ENCODE data around the gene BLID.

Gene BLID

DNA sequence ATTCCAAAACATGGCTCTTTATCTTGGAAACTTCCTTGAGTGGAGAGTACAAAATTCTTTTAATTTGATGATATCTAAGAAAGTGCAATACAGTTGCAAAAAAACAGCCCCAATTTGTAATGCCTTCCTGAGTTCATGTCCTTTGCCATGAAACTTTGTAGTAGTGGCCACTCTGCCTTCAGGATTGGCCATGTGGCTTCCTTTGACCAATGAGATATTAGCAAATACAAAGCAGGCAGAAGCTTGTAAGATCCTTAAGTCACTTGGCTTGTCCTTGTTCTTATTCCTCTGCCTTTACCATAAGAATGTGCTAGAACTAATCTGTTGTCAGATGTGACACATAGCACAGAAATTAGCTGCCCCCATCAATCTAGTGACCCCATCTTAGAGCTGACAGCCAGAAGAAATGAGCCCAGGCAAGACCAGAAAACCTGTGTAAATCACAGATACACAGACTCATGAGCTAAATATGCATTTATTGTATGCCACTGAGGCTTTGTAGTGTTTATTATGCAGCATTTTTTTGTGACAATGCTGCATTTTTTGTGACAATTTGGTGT, 29.8 kb upstream of the BLID start:
- Mint-ChIP-seq H3K4me1 (no peaks in the 10 kb centered on the region), H3K27me3 (ENCODE audit: low read depth, poor library complexity) (peaks cover 4% of the 10 kb centered on the region), H3K9me3 (no peaks in the 10 kb centered on the region), H3K4me3 (no peak overlapping the region), H3K36me3 (ENCODE audit: low read depth) (no peaks in the 10 kb centered on the region), H3K27ac (no peak overlapping the region)
- TF ChIP-seq, protein P1, sequence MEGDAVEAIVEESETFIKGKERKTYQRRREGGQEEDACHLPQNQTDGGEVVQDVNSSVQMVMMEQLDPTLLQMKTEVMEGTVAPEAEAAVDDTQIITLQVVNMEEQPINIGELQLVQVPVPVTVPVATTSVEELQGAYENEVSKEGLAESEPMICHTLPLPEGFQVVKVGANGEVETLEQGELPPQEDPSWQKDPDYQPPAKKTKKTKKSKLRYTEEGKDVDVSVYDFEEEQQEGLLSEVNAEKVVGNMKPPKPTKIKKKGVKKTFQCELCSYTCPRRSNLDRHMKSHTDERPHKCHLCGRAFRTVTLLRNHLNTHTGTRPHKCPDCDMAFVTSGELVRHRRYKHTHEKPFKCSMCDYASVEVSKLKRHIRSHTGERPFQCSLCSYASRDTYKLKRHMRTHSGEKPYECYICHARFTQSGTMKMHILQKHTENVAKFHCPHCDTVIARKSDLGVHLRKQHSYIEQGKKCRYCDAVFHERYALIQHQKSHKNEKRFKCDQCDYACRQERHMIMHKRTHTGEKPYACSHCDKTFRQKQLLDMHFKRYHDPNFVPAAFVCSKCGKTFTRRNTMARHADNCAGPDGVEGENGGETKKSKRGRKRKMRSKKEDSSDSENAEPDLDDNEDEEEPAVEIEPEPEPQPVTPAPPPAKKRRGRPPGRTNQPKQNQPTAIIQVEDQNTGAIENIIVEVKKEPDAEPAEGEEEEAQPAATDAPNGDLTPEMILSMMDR (IDR thresholded peaks at IDR 0.05): no peak
- no peak for DNase-seq

DNA sequence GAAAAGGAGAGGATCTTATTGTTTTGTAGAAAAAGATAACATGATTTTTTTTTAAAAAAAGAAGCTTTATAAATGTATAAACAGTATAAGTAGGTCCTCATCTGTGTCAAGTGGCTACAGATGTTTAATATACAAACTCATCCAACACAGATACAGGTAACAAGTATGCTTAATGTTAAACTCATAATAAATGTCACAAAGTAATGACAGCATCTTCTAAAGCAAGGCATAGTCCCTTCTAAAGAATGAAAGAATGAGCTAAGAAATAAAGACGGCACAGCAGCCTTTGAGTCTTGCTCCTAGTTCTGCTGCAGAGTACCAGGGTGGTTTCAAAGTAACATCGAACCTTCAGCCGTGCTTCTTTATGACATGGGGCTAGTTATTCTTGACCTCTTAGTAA, 28.7 kb upstream of the BLID start:
- TF ChIP-seq, protein P1 (IDR thresholded peaks at IDR 0.05): no peak
- no peak for DNase-seq
- H3K27ac Mint-ChIP-seq: no peak overlapping the region
- H3K4me3 Mint-ChIP-seq: no peak overlapping the region
- H3K36me3 Mint-ChIP-seq (ENCODE audit: low read depth): no peaks in the 10 kb centered on the region
- H3K9me3 Mint-ChIP-seq: no peaks in the 10 kb centered on the region
- no peaks in the 10 kb centered on the region for H3K4me1 Mint-ChIP-seq
- peaks cover 7% of the 10 kb centered on the region for H3K27me3 Mint-ChIP-seq (ENCODE audit: low read depth, poor library complexity)

DNA sequence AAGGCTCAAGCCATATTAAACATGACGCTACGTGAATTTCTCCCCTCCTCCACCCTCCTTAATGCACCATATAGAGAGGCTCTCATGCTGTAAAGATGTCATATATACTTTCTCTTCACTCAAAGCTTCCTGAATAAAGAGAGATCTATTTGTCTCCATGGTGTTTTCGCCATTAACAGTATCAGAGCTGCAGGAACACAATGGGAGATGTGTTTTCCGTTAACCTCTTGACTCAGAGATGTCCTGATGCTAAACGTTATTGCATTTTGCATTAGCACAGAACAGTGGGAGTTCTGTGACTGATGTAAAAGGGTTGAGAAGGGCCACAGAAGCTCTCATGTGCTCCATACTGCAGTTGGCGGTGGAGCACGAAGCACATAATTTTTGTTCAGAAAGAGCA, 25.7 kb upstream of the BLID start:
- no peak overlapping the region for H3K4me3 Mint-ChIP-seq

GRCh38 chr11:122140500-122140899, 24.5 kb upstream of the BLID start:
- TF ChIP-seq, protein P1 (IDR thresholded peaks at IDR 0.05): no peak
- no peak for DNase-seq
- Mint-ChIP-seq H3K36me3 (ENCODE audit: low read depth) (no peaks in the 10 kb centered on the region), H3K4me3 (no peak overlapping the region), H3K4me1 (no peaks in the 10 kb centered on the region), H3K9me3 (no peaks in the 10 kb centered on the region), H3K27ac (no peak overlapping the region), H3K27me3 (ENCODE audit: low read depth, poor library complexity) (peaks cover 4% of the 10 kb centered on the region)

More for the DNA sequence above, 25.7 kb upstream of the BLID start:
- Mint-ChIP-seq H3K27me3 (ENCODE audit: low read depth, poor library complexity) (peaks cover 4% of the 10 kb centered on the region), H3K27ac (peak overlapping the region; percentile 88), H3K9me3 (no peaks in the 10 kb centered on the region), H3K36me3 (ENCODE audit: low read depth) (no peaks in the 10 kb centered on the region), H3K4me1 (no peaks in the 10 kb centered on the region)
- TF ChIP-seq, protein P1 (IDR thresholded peaks at IDR 0.05): no peak
- no peak for DNase-seq

DNA sequence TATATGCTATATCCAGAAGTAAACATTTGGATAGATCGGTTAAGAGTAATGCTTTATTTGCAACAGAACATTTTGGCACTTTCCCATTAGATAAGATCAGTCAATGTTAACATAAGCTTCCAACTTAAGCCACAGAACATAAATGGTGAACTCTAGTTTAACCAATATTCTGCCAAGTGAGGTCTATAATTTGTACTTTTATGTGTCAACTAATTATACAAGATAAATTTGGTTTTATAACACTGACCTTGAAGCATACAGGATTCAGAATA, 23.5 kb upstream of the BLID start:
- Mint-ChIP-seq H3K9me3 (no peaks in the 10 kb centered on the region), H3K4me1 (no peaks in the 10 kb centered on the region), H3K27ac (no peak overlapping the region), H3K27me3 (ENCODE audit: low read depth, poor library complexity) (peaks cover 7% of the 10 kb centered on the region), H3K36me3 (ENCODE audit: low read depth) (no peaks in the 10 kb centered on the region), H3K4me3 (no peak overlapping the region)
- DNase-seq: no peak
- TF ChIP-seq, protein P1 (IDR thresholded peaks at IDR 0.05): no peak

- no peaks in the 10 kb centered on the region for H3K36me3 Mint-ChIP-seq (ENCODE audit: low read depth)
- no peak overlapping the region for H3K4me3 Mint-ChIP-seq
- H3K9me3 Mint-ChIP-seq: no peaks in the 10 kb centered on the region
- H3K27ac Mint-ChIP-seq: no peak overlapping the region
- no peak for DNase-seq
- no peaks in the 10 kb centered on the region for H3K4me1 Mint-ChIP-seq
- TF ChIP-seq, protein P1 (IDR thresholded peaks at IDR 0.05): no peak
- peaks cover 7% of the 10 kb centered on the region for H3K27me3 Mint-ChIP-seq (ENCODE audit: low read depth, poor library complexity)
Observed at GRCh38 chr11:122138744-122139594, 23.0 kb upstream of the BLID start.

Measured in nephron progenitor cell (in vitro differentiated cells).